GM12872 (cell line): ENCODE results near the gene C3orf20.

Experiments
- TF ChIP-seq, protein P1 (sequence below): IDR thresholded peaks from 3 replicates; pipeline ENCODE4 v1.5.1; 2011; ENCODE audit warnings: low read depth, mild to moderate bottlenecking, low read length, moderate library complexity; ENCODE audit not compliant: insufficient read depth

Gene C3orf20

DNA sequence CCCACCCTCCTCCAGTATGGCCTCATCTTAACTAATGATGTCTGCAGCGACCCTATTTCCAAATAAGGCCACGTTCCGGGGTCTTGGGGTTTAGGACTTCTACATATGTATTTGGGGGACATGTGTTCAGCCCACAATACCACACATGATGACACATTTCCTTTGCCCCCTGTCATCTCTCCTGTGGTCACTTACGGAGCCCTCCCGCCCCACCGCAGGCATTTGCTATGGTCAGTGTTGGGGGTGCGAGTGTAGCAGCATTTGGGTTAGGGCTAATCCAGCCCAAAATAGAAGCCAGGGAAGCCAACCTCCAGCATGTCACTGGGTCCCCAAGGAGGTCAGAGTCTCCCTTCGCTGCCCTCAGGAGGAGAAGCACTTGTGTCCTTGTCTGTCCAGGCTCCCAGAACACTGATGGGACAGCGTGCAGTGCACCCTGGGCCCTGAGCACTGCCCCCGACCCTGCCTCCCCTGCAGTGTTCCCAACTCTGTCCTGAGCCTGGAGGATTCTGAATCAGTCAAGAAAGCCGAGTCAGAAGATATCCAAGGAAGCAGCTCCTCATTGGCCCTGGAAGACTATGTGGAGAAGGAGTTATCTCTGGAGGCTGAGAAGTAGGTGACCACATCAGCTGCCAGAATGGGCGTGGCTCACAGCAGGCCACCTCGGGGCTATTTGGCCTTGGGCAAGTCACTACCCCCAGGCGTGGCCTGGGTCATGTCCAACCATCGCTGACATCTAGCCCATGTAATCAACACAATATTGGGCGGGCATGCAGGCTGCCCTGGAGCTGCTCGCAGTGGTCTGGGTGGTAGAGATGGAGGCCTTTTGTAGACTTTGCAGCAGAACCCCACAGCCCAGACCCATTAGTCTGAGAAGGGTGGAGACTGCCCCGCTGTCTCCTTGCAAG is 96.9 kb downstream of the C3orf20 start:
- TF ChIP-seq, protein P1, sequence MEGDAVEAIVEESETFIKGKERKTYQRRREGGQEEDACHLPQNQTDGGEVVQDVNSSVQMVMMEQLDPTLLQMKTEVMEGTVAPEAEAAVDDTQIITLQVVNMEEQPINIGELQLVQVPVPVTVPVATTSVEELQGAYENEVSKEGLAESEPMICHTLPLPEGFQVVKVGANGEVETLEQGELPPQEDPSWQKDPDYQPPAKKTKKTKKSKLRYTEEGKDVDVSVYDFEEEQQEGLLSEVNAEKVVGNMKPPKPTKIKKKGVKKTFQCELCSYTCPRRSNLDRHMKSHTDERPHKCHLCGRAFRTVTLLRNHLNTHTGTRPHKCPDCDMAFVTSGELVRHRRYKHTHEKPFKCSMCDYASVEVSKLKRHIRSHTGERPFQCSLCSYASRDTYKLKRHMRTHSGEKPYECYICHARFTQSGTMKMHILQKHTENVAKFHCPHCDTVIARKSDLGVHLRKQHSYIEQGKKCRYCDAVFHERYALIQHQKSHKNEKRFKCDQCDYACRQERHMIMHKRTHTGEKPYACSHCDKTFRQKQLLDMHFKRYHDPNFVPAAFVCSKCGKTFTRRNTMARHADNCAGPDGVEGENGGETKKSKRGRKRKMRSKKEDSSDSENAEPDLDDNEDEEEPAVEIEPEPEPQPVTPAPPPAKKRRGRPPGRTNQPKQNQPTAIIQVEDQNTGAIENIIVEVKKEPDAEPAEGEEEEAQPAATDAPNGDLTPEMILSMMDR: no peak

DNA sequence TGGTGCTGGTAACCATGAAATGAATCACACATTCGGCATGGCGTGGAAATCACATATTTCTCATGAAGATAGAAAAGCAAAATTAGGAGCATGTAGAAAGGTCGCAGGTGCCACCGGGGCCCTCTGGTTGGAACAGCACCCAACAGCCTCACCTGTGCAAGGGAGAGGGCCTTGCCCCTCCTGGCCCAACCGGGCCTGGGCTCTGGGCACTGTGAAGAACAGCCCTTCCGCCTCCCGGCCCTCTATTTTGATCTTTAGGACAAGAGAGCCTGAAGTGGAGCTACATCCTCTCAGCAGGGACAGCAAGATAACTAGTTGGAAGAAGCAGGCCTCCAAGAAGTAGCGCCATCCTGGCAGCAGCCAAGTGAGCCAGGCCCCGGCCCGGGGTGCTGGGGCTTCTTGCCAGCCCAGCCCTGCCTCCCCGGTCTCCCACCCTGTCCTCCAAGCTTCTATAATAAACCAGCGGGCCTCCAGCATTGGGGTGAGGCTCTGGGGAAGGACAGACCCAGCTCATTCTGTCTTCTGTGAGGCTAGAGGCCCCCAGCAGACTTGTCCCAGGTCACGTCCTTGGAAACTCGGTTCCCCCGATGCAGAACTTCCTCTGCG is 97.7 kb downstream of the C3orf20 start:
- TF ChIP-seq, protein P1: no peak

DNA sequence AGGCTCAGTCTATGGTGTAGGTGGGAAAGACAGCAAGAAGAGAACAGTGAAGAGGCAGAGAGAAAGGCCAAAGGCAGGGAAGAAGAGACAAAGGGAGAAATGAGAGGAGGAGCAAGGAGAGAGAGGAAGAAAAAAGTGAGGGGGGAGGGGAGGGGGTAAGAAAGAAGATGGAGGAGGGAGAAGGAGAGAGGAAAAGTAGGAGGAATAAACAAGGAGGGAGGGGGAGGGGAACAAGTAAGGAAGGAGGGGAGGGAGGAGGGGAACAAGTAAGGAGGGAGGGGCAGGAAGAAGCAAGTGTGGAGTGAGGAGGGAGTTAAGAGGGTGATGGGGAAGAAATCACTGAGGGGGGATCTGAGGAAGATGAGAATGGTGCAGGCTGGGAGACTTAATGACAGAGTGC is 98.3 kb downstream of the C3orf20 start:
- TF ChIP-seq, protein P1: no peak

DNA sequence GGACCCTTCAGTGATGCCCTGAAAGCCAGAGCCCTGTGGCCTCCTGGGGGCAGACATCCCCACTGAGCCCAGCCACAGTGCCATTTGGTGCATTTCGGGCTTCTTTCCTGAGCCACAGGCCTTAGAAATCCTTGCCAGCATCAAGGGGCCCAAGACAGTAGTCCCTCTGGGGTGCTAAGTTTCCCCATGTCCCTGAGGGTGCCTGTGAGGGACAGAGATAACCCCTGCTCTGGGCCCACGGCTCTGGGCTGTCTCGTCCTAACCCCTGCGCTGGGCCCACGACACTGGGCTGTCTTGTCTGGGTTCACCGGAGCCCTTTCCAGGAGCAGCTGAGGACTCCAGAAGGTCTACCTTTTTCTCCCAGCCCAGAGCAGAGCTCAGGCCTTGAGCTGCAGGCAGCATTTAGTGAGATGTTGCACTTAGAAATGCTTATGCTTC is 98.8 kb downstream of the C3orf20 start:
- TF ChIP-seq, protein P1: no peak

DNA sequence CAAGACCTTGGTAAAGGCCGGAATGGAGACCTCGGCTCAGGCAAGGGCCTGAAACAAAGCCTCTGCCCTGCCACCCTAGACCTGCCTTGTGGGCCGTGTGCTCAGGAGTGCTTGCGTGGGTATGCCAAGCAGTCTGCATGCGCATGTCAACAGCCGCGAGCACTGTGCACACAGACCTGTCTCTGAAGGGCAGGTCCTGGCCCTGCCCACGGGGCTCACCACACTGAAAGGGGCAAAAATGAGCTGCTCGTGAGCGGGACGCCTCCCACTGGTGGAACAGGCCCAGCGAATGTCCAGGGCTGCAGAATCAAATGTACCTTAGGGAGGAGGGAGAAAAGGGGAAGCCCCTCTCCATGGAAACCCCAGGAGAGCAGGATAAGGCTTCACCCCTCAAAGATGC is 99.5 kb downstream of the C3orf20 start:
- TF ChIP-seq, protein P1: no peak

DNA sequence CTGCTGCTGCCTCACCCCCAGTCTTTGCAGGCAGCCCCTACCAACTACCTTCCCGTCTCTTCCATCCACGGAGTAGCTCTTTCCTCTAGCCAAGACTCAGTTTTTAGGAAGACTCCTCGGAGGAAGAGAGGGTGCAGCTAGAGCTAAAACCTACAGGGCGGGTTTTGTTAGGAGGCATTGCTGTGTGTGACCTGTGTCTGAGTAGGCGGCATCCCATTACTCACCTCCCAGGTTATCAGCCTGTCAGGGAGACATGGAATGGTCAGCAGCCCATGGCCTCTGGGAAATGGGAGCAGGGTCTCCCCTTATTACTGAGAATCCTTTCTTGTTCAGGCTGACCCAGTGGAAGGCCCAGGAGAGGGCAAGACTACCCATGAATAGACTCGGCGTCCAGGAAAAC is 100.1 kb downstream of the C3orf20 start:
- TF ChIP-seq, protein P1: no peak

DNA sequence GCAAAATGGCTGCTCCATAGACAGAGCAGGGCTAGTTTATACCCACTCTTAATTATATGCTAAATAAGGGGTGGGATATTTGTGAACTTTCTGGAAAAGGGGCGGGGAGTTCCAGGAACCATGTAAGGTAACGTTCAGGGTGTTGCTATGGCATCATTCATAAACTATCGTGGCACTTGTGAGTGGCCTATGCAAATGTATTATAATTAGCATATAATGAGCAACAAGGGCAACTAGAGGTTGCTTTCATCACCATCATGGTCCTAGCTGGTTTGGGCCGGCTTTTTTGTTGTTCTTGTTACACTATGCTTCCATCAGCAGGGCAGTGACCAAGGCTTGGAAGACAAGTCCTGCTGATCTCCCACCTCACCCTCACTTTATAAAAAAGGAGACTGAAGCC is 100.6 kb downstream of the C3orf20 start:
- TF ChIP-seq, protein P1: no peak
